HepG2 (cell line): ENCODE data around the gene CDSN. TPM values are rescaled to one million over a fixed set of nuclear protein-coding genes. Genes with fewer than 3 reads are reported as not detected.

Experiments used
- ATAC-seq: fragments of 200-7000 bp; cut with Tn5 transposase; 3 replicates; pipeline ENCODE4 v1.9.1; 2020; ENCODE audit warnings: mild to moderate bottlenecking, moderate library complexity
- BruUV-seq: library from RNA; stranded (reverse); fragments of 400-500 nt; replicated peaks from 2 replicates; lab custom pipeline; 2021; lab: Mats Ljungman, UMichigan
- CTCF ChIA-PET: fragments of 300-600 bp; formaldehyde crosslinking; extraction: SDS; loops from one replicate; lab custom pipeline; 2021; ENCODE audit warnings: low total read pairs, inconsistent platforms, low intra/inter-chr PET ratio; lab: Yijun Ruan, JAX
- POLR2A ChIA-PET: fragments of 350-600 bp; sonication (Branson Sonifier 250); formaldehyde crosslinking; loops from one replicate; lab custom pipeline; 2020; ENCODE audit warnings: antibody characterized with exemption, inconsistent platforms; lab: Yijun Ruan, JAX
- DNase-seq: peaks from one replicate; pipeline ENCODE4 v3.0.0-alpha.2; 2015; ENCODE audit warnings: low spot score
- FAIRE-seq: peaks from 3 replicates; lab custom pipeline; 2011; peaks lifted over from hg19 to GRCh38; lab: Jason Lieb, UNC
- H2AFZ ChIP-seq: one replicate; pipeline ENCODE4 v1.6.1; 2011; ENCODE audit warnings: low read length, inconsistent platforms
- H3K27ac ChIP-seq: fragments of 300-600 bp; 3 replicates; pipeline ENCODE4 v1.8.0; 2011; ENCODE audit warnings: mixed run types, mild to moderate bottlenecking, mixed read lengths, low read length, inconsistent platforms; ENCODE audit not compliant: insufficient read depth; ENCODE audit errors: extremely low read length
- H3K27me3 ChIP-seq, 2 experiments: fragments of 200-600 bp in 1 of 2; 2 replicates in 1 of 2; 3 replicates in 1 of 2; pipeline versions ENCODE4 v1.6.0 to v1.8.0; 2011; ENCODE audit warnings: low read length in 2 of 2, mild to moderate bottlenecking in 2 of 2, moderate library complexity in 2 of 2, inconsistent platforms in 1 of 2; ENCODE audit not compliant: insufficient read depth in 2 of 2, control insufficient read depth in 1 of 2
- H3K36me3 ChIP-seq, 2 experiments: fragments of 200-600 bp in 1 of 2; replicated peaks in 1 of 2; 2 replicates in 1 of 2; 3 replicates in 1 of 2; pipeline versions ENCODE4 v1.5.1 to v1.8.0; 2011; ENCODE audit warnings: low read length in 2 of 2, inconsistent platforms in 1 of 2; ENCODE audit not compliant: insufficient read depth in 2 of 2, control insufficient read depth in 1 of 2
- H3K4me1 ChIP-seq: 2 replicates; pipeline ENCODE4 v1.5.1; 2012; ENCODE audit warnings: low read length, inconsistent platforms; ENCODE audit not compliant: insufficient read depth
- H3K4me2 ChIP-seq: 2 replicates; pipeline ENCODE4 v1.6.0; 2011; ENCODE audit warnings: low read depth, low read length, inconsistent platforms
- H3K4me3 ChIP-seq, 3 experiments: fragments of 200-600 bp in 1 of 3; sonication (generic), shearing (Covaris generic) in 1 of 3; replicated peaks in 1 of 3; 2 replicates each; pipeline ENCODE4 v1.5.1; 2011 to 2016; ENCODE audit warnings: low read length in 3 of 3, inconsistent platforms in 2 of 3, low read depth in 2 of 3, mild to moderate bottlenecking in 2 of 3, control low read depth in 1 of 3, mixed read lengths in 1 of 3; ENCODE audit not compliant: insufficient read depth in 1 of 3
- H3K79me2 ChIP-seq: one replicate; pipeline ENCODE4 v1.6.1; 2011; ENCODE audit warnings: low read length, inconsistent platforms; ENCODE audit not compliant: insufficient read depth
- H3K9ac ChIP-seq: 2 replicates; pipeline ENCODE4 v1.6.0; 2011; ENCODE audit warnings: mild to moderate bottlenecking, low read depth, low read length, inconsistent platforms; ENCODE audit not compliant: insufficient read depth
- H3K9me3 ChIP-seq: 2 replicates; pipeline ENCODE4 v1.5.1; 2012; ENCODE audit warnings: mild to moderate bottlenecking, low read length
- H4K20me1 ChIP-seq: 2 replicates; pipeline ENCODE4 v1.6.0; 2011; ENCODE audit warnings: inconsistent platforms, mild to moderate bottlenecking, low read length, moderate library complexity; ENCODE audit not compliant: insufficient read depth
- EED ChIP-seq: sonication (generic); formaldehyde crosslinking; IDR thresholded peaks from 2 replicates; pipeline ENCODE4 v1.5.0; 2020; ENCODE audit warnings: mild to moderate bottlenecking, missing genetic modification reagents
- FOSL2 ChIP-seq: sonication (generic); formaldehyde crosslinking; IDR thresholded peaks from 2 replicates; pipeline ENCODE4 v1.4.0; 2020; ENCODE audit warnings: missing genetic modification reagents
- NFYC ChIP-seq: IDR thresholded peaks from 2 replicates; pipeline ENCODE4 v1.6.1; 2016; ENCODE audit warnings: missing genetic modification reagents, missing compliant biosample characterization
- ZNF180 ChIP-seq: sonication (generic); formaldehyde crosslinking; IDR thresholded peaks from 2 replicates; pipeline ENCODE4 v1.4.0; 2020; ENCODE audit warnings: low read depth, missing genetic modification reagents, borderline replicate concordance
- ZNF530 ChIP-seq: sonication (generic); formaldehyde crosslinking; IDR thresholded peaks from 2 replicates; pipeline ENCODE4 v1.5.0; 2020; ENCODE audit warnings: low read depth, mild to moderate bottlenecking, missing genetic modification reagents
- ZNF773 ChIP-seq: sonication (generic); formaldehyde crosslinking; IDR thresholded peaks from 2 replicates; pipeline ENCODE4 v1.4.0; 2020; ENCODE audit warnings: missing genetic modification reagents, borderline replicate concordance
- WGBS: methylation state at CpG from one replicate; pipeline ENCODE4 v1.1.6; 2017; ENCODE audit warnings: low lambda C conversion rate; 5-methylcytosine and 5-hydroxymethylcytosine counted together
- in situ Hi-C: cut with HindIII; loops from 2 replicates; pipeline ENCODE4 v1.10.0; 2017; ENCODE audit warnings: low pct_unique_long_range_greater_than_20kb; ENCODE audit not compliant: extremely low pct_ligation_motif_present
- intact Hi-C: fragments of 100-400 bp; cut with micrococcal nuclease; formaldehyde crosslinking; loops from one replicate; pipeline ENCODE4 v1.10.0; 2022; ENCODE audit not compliant: unreplicated experiment
- polyA plus RNA-seq, 8 experiments: library from polyadenylated mRNA; depleted of rRNA in 3 of 8; stranded (reverse) in 7 of 8; unstranded in 1 of 8; fragments of >200 nt; fragmentation: Illumina TruSeq in 4 of 8; extraction: Trizol in 4 of 8; gene quantifications; 2 replicates each; pipeline versions ENCODE4 v1.2.1 to v1.2.3, GENCODE V29; 2011 to 2016; ENCODE audit warnings: low read depth in 4 of 8, missing spikeins in 1 of 8, mixed read lengths in 1 of 8; ENCODE audit not compliant: insufficient read depth in 1 of 8
- total RNA-seq, 5 experiments: library from RNA; depleted of rRNA; stranded (reverse); fragments of >200 nt; fragmentation: Illumina TruSeq; extraction: Trizol; gene quantifications; 2 replicates each; pipeline ENCODE4 v1.2.3, GENCODE V29; 2016; ENCODE audit warnings: low read depth in 1 of 5
- TF ChIP-seq, protein P1 (sequence below): sonication (generic); formaldehyde crosslinking; IDR thresholded peaks from 2 replicates; pipeline ENCODE4 v1.5.0; 2020; ENCODE audit warnings: mild to moderate bottlenecking, missing genetic modification reagents, moderate library complexity
- TF ChIP-seq, protein P2 (sequence below): sonication (generic); formaldehyde crosslinking; IDR thresholded peaks from 2 replicates; pipeline ENCODE4 v1.8.0; 2022; ENCODE audit warnings: low read depth, missing genetic modification reagents
- TF ChIP-seq, protein P3 (sequence below): sonication (generic); IDR thresholded peaks from 2 replicates; pipeline ENCODE4 v1.6.1; 2016; ENCODE audit warnings: low read depth, borderline replicate concordance
- TF ChIP-seq, protein P4 (sequence below): sonication (generic); formaldehyde crosslinking; conservative IDR thresholded peaks from 2 replicates; pipeline ENCODE4 v1.5.0; 2020; ENCODE audit warnings: missing genetic modification reagents

Gene CDSN
- total and polyA plus RNA-seq, 2 of the 13 experiments (the other 11 are each of a cell fraction or from before 2014, with no cell fraction given) = not detected

DNA sequence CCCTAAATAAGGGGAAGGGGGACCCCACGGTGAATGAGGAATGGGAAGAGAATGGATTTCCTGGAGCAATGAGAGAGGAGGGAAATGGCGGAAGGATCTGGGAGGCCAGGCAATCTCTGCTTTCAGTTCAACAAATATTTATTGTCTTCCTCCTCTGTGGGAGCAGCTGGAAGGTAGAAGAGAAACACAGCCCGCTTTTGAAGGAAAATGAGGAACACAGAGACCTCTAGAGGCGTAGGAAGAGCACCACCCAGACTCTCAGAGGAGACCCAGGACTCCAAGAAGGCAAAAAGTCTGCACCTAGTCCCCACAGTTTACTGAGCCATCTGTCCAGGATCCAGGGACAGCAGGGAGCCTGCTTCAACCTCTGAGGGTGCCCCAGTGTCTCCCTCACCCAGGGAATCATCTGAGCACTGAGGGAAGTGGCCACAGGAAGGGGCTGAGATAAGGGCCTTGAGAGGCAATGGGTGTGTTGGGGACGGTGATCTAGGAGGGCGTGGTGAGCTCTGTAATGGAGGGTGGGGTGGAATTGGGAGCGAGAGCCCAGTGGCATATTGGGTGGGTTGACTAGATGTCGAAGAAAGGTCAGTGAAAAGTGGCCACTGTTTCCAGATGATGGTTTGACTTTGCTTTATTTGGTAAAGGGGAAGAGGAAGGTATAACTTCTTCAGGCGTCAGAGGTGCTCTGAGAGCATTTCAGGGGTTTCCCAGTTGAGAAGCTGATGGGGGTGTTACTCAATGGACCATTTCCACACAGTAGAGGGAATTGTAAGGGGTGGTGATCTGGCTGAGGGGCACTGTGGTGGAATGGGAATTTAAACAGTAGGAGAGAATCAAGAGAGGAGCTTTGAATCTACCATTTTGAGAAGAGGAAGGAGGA, 5.0 kb downstream of the CDSN start (continued):
- TF ChIP-seq, protein P1, sequence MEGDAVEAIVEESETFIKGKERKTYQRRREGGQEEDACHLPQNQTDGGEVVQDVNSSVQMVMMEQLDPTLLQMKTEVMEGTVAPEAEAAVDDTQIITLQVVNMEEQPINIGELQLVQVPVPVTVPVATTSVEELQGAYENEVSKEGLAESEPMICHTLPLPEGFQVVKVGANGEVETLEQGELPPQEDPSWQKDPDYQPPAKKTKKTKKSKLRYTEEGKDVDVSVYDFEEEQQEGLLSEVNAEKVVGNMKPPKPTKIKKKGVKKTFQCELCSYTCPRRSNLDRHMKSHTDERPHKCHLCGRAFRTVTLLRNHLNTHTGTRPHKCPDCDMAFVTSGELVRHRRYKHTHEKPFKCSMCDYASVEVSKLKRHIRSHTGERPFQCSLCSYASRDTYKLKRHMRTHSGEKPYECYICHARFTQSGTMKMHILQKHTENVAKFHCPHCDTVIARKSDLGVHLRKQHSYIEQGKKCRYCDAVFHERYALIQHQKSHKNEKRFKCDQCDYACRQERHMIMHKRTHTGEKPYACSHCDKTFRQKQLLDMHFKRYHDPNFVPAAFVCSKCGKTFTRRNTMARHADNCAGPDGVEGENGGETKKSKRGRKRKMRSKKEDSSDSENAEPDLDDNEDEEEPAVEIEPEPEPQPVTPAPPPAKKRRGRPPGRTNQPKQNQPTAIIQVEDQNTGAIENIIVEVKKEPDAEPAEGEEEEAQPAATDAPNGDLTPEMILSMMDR (CRISPR knock-in tag) = peak; percentile 21; the same call in 1 of the 2 replicates
- TF ChIP-seq NFYC (CRISPR knock-in tag) = no peak
- no peak for TF ChIP-seq ZNF180 (CRISPR knock-in tag)

DNA sequence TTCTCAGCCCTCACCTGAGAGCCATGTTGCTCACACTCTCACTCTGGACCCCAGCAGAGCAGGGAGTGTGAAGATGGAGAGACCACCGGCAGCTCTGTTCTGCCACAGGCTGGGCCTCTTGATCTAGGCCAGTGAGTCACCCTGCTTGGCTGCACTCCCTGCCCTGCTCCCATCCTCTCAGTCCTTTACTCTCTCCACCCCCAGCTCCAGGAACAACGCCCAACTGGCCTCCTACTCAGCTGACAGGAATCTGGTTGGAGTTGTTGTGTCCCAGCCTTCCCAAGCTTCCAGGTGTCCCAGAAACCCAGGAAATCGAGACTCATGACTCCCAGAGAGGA, 5.7 kb downstream of the CDSN start, which contains the start of gene PSORS1C1:
PSORS1C1 (plus strand) TSS at position 260 of the 338 bp plus-strand sequence. CDS start 14,833 bp downstream, outside the sequence.
- Histone ChIP-seq H3K36me3 (no peaks in the 10 kb centered on the region), H3K9ac (no peak within 1 kb of the TSS), H3K79me2 (no peaks in the 10 kb centered on the region), H3K27me3 (peaks cover 7 to 89% of the 10 kb centered on the region in 2 experiments), H3K4me1 (peaks cover 9% of the 10 kb centered on the region; the same call in 1 of the 2 replicates), H3K27ac (no peak within 1 kb of the TSS), H3K9me3 (no peaks in the 10 kb centered on the region), H4K20me1 (no peaks in the 10 kb centered on the region), H3K4me3 (no peak within 1 kb of the TSS; a peak in 1 of 6 replicates), H3K4me2 (peak within 1 kb of the TSS; percentile 34; the same call in 1 of the 2 replicates), H2AFZ (no peak within 1 kb of the TSS)
- intact Hi-C loops (no loop called here), in situ Hi-C loops (no loop called here)
- BruUV-seq = no TSS peak
- TF ChIP-seq EED (CRISPR knock-in tag) (0 out of 2 replicates have a peak, but pooled peaks have one; percentile 25), ZNF773 (CRISPR knock-in tag) (no peak), ZNF530 (no peak), FOSL2 (peak; percentile 76)
- TF ChIP-seq, protein P2, sequence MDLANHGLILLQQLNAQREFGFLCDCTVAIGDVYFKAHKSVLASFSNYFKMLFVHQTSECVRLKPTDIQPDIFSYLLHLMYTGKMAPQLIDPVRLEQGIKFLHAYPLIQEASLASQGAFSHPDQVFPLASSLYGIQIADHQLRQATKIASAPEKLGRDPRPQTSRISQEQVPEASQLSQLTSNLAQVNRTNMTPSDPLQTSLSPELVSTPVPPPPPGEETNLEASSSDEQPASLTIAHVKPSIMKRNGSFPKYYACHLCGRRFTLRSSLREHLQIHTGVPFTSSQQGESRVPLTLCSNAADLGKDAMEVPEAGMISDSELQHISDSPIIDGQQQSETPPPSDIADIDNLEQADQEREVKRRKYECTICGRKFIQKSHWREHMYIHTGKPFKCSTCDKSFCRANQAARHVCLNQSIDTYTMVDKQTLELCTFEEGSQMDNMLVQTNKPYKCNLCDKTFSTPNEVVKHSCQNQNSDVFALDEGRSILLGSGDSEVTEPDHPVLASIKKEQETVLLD (CRISPR knock-in tag) = no peak
- TF ChIP-seq, protein P3, sequence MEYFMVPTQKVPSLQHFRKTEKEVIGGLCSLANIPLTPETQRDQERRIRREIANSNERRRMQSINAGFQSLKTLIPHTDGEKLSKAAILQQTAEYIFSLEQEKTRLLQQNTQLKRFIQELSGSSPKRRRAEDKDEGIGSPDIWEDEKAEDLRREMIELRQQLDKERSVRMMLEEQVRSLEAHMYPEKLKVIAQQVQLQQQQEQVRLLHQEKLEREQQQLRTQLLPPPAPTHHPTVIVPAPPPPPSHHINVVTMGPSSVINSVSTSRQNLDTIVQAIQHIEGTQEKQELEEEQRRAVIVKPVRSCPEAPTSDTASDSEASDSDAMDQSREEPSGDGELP = peak; percentile 17; the same call in 1 of the 2 replicates
- TF ChIP-seq, protein P4, sequence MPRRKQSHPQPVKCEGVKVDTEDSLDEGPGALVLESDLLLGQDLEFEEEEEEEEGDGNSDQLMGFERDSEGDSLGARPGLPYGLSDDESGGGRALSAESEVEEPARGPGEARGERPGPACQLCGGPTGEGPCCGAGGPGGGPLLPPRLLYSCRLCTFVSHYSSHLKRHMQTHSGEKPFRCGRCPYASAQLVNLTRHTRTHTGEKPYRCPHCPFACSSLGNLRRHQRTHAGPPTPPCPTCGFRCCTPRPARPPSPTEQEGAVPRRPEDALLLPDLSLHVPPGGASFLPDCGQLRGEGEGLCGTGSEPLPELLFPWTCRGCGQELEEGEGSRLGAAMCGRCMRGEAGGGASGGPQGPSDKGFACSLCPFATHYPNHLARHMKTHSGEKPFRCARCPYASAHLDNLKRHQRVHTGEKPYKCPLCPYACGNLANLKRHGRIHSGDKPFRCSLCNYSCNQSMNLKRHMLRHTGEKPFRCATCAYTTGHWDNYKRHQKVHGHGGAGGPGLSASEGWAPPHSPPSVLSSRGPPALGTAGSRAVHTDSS = no peak
- POLR2A ChIA-PET = interaction anchor here (0.8 kb wide), 1 partner anchor 27 kb away, joined by 3 read pairs; no protein-coding TSS in a partner anchor
- ATAC-seq (peak; percentile 66), DNase-seq (peak; percentile 49), FAIRE-seq (no peak)
- WGBS = 2% methylated on average over 3 of the region's 3 CpGs
- CTCF ChIA-PET = no interaction called here
